T-cell (primary cell): ENCODE measurements around the gene PPP2R1B. TPM values are rescaled to one million over a fixed set of nuclear protein-coding genes. Genes with fewer than 3 reads are reported as not detected.

ENCODE experiments used
- ATAC-seq, 4 experiments: fragments of 200-7000 bp in 3 of 4; fragments of 150-1000 bp in 1 of 4; cut with Tn5 transposase; replicated peaks in 1 of 4; 1 replicate in 3 of 4; 2 replicates in 1 of 4; pipeline ENCODE4 v1.10.0; 2021; ENCODE audit warnings: moderate library complexity in 3 of 4, mild to moderate bottlenecking in 2 of 4, moderate number of reproducible peaks in 1 of 4
- CTCF ChIA-PET, 2 donors: fragments of 300-600 bp; sonication (Branson Sonifier 250); formaldehyde crosslinking; loops; one replicate each; lab custom pipeline; 2022; ENCODE audit warnings: antibody characterized with exemption in 2 of 2; lab: Charles Lee
- POLR2A ChIA-PET, 2 donors: fragments of 300-600 bp; sonication (Branson Sonifier 250); formaldehyde crosslinking; loops; one replicate each; lab custom pipeline; 2022; ENCODE audit warnings: antibody characterized with exemption in 2 of 2; lab: Charles Lee
- DNase-seq, 35 experiments: peaks; one replicate each; pipeline versions ENCODE4 v3.0.0 to v3.0.0-alpha.2; 2013 to 2023
- H3K27ac ChIP-seq: one replicate; pipeline ENCODE4 v1.5.1; 2013; ENCODE audit warnings: low read length
- H3K27me3 ChIP-seq, 2 experiments: replicated peaks in 1 of 2; 1 replicate in 1 of 2; 2 replicates in 1 of 2; pipeline versions ENCODE4 v1.6.1 to v1.7.0; 2013; ENCODE audit warnings: low read length in 1 of 2, mixed read lengths in 1 of 2; ENCODE audit not compliant: control insufficient read depth in 2 of 2, insufficient read depth in 2 of 2; ENCODE audit errors: extremely low read depth in 1 of 2
- H3K36me3 ChIP-seq, 2 donors: 1 replicate in 1 of 2; 2 replicates in 1 of 2; pipeline versions ENCODE4 v1.6.1 to v1.7.0; 2013; ENCODE audit warnings: low read length in 1 of 2; ENCODE audit not compliant: control insufficient read depth in 2 of 2, insufficient read depth in 1 of 2; ENCODE audit errors: extremely low read depth in 1 of 2
- H3K4me1 ChIP-seq, 2 experiments: 1 replicate in 1 of 2; 2 replicates in 1 of 2; pipeline versions ENCODE4 v1.6.1 to v1.7.0; 2013; ENCODE audit warnings: low read length in 2 of 2, mixed read lengths in 1 of 2; ENCODE audit not compliant: insufficient read depth in 2 of 2, control insufficient read depth in 1 of 2; ENCODE audit errors: extremely low read depth in 1 of 2
- H3K4me3 ChIP-seq, 2 donors: 1 replicate in 1 of 2; 2 replicates in 1 of 2; pipeline versions ENCODE4 v1.5.1 to v1.7.0; 2013; ENCODE audit warnings: mild to moderate bottlenecking in 2 of 2, low read length in 1 of 2, moderate library complexity in 1 of 2; ENCODE audit not compliant: control insufficient read depth in 1 of 2; ENCODE audit errors: extremely low read depth in 1 of 2
- H3K9me3 ChIP-seq: 2 replicates; pipeline ENCODE4 v1.7.0; 2013
- H3K27ac Mint-ChIP-seq, 2 donors: one replicate each; pipeline ENCODE4 v1.8.0; 2020 to 2021; ENCODE audit warnings: mild to moderate bottlenecking in 2 of 2, mixed read lengths in 2 of 2
- H3K27me3 Mint-ChIP-seq, 2 donors: one replicate each; pipeline ENCODE4 v1.8.0; 2021 to 2022; ENCODE audit warnings: mixed read lengths in 2 of 2
- H3K36me3 Mint-ChIP-seq: one replicate; pipeline ENCODE4 v1.8.0; 2021; ENCODE audit warnings: mixed read lengths
- H3K4me1 Mint-ChIP-seq, 3 donors: one replicate each; pipeline ENCODE4 v1.8.0; 2020 to 2022; ENCODE audit warnings: mixed read lengths in 3 of 3, mild to moderate bottlenecking in 1 of 3
- H3K4me3 Mint-ChIP-seq, 3 donors: one replicate each; pipeline ENCODE4 v1.8.0; 2020 to 2022; ENCODE audit warnings: mild to moderate bottlenecking in 3 of 3, mixed read lengths in 3 of 3, moderate library complexity in 3 of 3
- H3K9me3 Mint-ChIP-seq, 3 donors: one replicate each; pipeline ENCODE4 v1.8.0; 2020 to 2022; ENCODE audit warnings: mixed read lengths in 3 of 3
- WGBS: methylation state at CpG from one replicate; pipeline ENCODE4 v1.1.5; 2013; ENCODE audit warnings: missing lambda C conversion rate; ENCODE audit not compliant: insufficient coverage; 5-methylcytosine and 5-hydroxymethylcytosine counted together
- total RNA-seq, 35 experiments: library from RNA in 6 of 35; stranded (reverse) in 6 of 35; fragments of 120-200 nt in 1 of 35; gene quantifications; one replicate each; pipeline versions ENCODE4 v1.2.1 to v1.2.4 and lab custom pipeline; 2013 to 2026

PPP2R1B gene
- total RNA-seq, 5 donors from 2014 or later (not counting 1 experiment from before 2014, with no cell fraction given) = 34.2 to 44.1 (median 37.4) TPM

DNA sequence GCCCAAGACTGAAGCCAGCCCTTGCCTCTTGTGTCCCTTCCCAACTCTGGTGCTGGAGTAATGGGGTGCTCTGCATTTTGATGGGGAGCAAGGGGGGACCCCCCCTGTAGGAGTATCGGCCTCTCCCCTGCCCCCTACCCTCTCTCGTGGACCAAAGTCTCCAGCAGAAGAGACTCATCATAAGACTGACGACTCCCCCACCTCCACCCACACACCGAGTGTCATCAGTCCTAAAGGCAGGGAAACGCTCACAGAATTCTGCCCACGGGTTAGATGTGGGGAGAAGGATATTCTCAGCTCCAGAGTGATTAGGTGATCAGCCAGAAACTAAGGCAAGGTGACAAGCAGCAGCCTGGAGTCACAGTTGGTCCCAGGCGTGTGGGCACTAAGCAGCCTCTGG, 38.8 kb downstream of the PPP2R1B start:
- Mint-ChIP-seq H3K9me3 (no peaks in the 10 kb centered on the region), H3K27me3 (no peaks in the 10 kb centered on the region), H3K4me1 (no peaks in the 10 kb centered on the region), H3K4me3 (no peak overlapping the region), H3K27ac (no peak overlapping the region), H3K36me3 (peaks cover 23% of the 10 kb centered on the region)
- WGBS = 60% methylated on average over 1 of the region's 7 CpGs
- Histone ChIP-seq H3K9me3 (no peaks in the 10 kb centered on the region), H3K27ac (no peak overlapping the region), H3K4me1 (no peaks in the 10 kb centered on the region), H3K36me3 (peaks cover 18 to 36% of the 10 kb centered on the region in 2 donors), H3K4me3 (no peak overlapping the region), H3K27me3 (no peaks in the 10 kb centered on the region)
- no peak for ATAC-seq
- no peak for DNase-seq
- ChIA-PET POLR2A (no interaction called here), CTCF (no interaction called here)

DNA sequence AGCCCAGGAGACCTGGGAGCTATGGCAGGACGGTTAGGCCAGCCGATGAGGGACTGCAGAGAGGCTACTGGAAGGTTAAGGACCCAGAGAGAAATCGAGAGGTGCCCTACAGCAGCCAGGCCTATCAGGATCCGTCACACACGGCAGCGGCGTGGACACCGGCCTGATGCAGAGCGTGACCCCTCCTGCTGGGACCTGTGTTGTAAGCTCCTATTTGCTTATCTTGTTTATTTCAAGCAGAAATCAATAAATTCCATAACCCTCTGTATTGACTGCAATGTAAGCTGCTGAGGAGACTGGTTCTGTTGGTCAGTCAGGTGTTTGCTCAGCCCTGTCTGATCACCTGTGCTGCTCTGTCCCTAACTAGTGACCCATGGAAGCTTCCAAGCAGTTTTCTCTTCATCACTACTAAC, 39.9 kb downstream of the PPP2R1B start:
- Mint-ChIP-seq H3K4me1 (no peaks in the 10 kb centered on the region), H3K27ac (no peak overlapping the region), H3K4me3 (no peak overlapping the region), H3K27me3 (no peaks in the 10 kb centered on the region), H3K36me3 (peaks cover 31% of the 10 kb centered on the region), H3K9me3 (no peaks in the 10 kb centered on the region)
- DNase-seq (no peak), ATAC-seq (no peak)
- Histone ChIP-seq H3K36me3 (peaks cover 23 to 47% of the 10 kb centered on the region in 2 donors), H3K27me3 (no peaks in the 10 kb centered on the region), H3K4me3 (no peak overlapping the region), H3K4me1 (no peaks in the 10 kb centered on the region), H3K27ac (no peak overlapping the region), H3K9me3 (no peaks in the 10 kb centered on the region)
- WGBS = 96% methylated on average over 3 of the region's 9 CpGs
- POLR2A ChIA-PET = interaction anchor here in 1 of 2 donors (0.6 kb wide), 1 partner anchor 49 kb away, joined by 3 read pairs; no protein-coding TSS in a partner anchor
- CTCF ChIA-PET = no interaction called here

DNA sequence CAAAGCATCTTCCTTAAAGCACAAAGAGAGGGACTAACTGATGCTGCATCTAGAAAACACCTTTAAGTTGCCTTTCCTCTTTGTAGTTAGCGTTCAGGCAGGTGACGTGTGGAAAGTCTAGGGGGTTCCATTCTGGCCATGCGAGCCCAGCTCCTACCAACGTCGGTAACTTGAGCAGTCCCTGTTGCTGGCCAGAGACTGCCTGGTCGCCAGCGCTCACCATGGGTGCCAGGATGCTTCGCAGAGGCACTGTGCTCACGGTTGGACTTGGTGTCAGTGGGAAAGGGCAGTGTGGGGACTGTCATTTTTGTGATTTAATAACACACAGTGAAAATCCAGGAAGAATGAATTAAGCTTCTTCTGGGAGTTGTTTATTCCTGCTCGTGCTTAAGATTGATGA, 40.6 kb downstream of the PPP2R1B start:
- WGBS = 98% methylated on average over 9 of the region's 10 CpGs
- Mint-ChIP-seq H3K36me3 (peaks cover 36% of the 10 kb centered on the region), H3K9me3 (no peaks in the 10 kb centered on the region), H3K27ac (no peak overlapping the region), H3K4me1 (no peaks in the 10 kb centered on the region), H3K27me3 (no peaks in the 10 kb centered on the region), H3K4me3 (no peak overlapping the region)
- H3K4me1 ChIP-seq = no peaks in the 10 kb centered on the region
- ChIA-PET CTCF (no interaction called here), POLR2A (interaction anchor here in 1 of 2 donors (0.6 kb wide), 1 partner anchor 48 kb away, joined by 3 read pairs; no protein-coding TSS in a partner anchor)
- no peak overlapping the region for H3K4me3 ChIP-seq
- no peaks in the 10 kb centered on the region for H3K27me3 ChIP-seq
- H3K36me3 ChIP-seq = peaks cover 22 to 53% of the 10 kb centered on the region in 2 donors
- ATAC-seq (no peak), DNase-seq (no peak)
- no peaks in the 10 kb centered on the region for H3K9me3 ChIP-seq
- no peak overlapping the region for H3K27ac ChIP-seq

DNA sequence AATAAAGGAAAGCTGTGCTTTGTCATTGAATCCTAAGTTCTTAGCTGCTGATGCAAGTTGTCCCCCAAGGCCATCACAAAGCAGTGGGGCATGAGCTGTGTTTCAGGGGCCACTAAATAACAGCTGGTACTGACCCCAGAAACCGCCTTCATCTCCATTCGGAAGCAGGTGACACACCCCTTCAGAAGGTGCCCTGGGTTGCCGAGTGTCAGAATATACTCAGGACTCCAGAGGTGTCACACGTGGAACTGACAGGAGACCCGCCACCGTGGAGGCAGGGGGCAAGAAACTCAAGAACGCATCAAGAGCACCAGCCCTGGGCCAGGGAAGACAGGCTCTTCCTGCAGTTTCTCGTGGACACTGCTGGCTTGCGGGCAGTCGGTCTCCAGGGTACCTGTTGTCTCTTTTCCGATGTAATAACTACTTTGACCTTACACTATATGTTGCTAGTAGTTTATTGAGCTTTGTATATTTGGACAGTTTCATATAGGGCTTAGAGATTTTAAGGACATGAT, 41.5 kb downstream of the PPP2R1B start:
- Mint-ChIP-seq H3K27me3 (no peaks in the 10 kb centered on the region), H3K4me3 (no peak overlapping the region), H3K9me3 (no peaks in the 10 kb centered on the region), H3K36me3 (peaks cover 45% of the 10 kb centered on the region), H3K4me1 (no peaks in the 10 kb centered on the region), H3K27ac (no peak overlapping the region)
- Histone ChIP-seq H3K36me3 (peaks cover 22 to 63% of the 10 kb centered on the region in 2 donors), H3K4me3 (no peak overlapping the region), H3K27me3 (no peaks in the 10 kb centered on the region), H3K27ac (no peak overlapping the region), H3K4me1 (no peaks in the 10 kb centered on the region), H3K9me3 (no peaks in the 10 kb centered on the region)
- 95% methylated on average over 7 of the region's 11 CpGs for WGBS
- ChIA-PET CTCF (no interaction called here), POLR2A (no interaction called here)
- DNase-seq (no peak), ATAC-seq (no peak)

DNA sequence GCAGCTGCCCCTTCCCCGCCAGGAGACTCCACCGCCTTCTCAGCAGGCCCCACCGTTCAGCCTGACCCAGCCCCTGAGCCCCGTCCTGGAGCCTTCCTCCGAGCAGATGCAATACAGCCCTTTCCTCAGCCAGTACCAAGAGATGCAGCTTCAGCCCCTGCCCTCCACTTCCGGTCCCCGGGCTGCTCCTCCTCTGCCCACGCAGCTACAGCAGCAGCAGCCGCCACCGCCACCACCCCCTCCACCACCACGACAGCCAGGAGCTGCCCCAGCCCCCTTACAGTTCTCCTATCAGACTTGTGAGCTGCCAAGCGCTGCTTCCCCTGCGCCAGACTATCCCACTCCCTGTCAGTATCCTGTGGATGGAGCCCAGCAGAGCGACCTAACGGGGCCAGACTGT, 42.6 kb downstream of the PPP2R1B start:
- ATAC-seq (no peak), DNase-seq (no peak)
- Histone ChIP-seq H3K9me3 (no peaks in the 10 kb centered on the region), H3K4me3 (no peak overlapping the region), H3K27ac (no peak overlapping the region), H3K27me3 (no peaks in the 10 kb centered on the region), H3K36me3 (peaks cover 22 to 66% of the 10 kb centered on the region in 2 donors), H3K4me1 (no peaks in the 10 kb centered on the region)
- Mint-ChIP-seq H3K27me3 (no peaks in the 10 kb centered on the region), H3K4me1 (no peaks in the 10 kb centered on the region), H3K36me3 (peaks cover 46% of the 10 kb centered on the region), H3K27ac (no peak overlapping the region), H3K9me3 (no peaks in the 10 kb centered on the region), H3K4me3 (no peak overlapping the region)
- ChIA-PET CTCF (no interaction called here), POLR2A (no interaction called here)
- 80% methylated on average over 14 of the region's 15 CpGs for WGBS

DNA sequence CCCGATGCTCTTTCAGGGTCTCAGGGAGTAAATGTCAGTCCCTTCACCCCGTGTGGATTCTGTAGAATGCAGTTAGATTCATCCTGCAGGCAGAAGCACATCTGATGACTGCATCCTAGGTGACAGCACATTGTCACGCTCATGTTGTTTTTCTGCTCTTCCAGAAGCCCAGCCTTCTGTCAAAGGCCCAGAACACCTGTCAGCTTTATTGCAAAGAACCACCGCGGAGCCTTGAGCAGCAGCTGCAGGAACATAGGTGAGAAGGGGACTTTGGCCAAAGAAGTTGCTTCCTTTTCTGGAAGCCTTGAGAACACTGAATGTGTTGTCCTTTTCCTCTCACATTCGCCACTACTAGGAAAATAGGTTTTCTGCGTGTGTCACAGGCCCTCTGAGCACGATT, 43.7 kb downstream of the PPP2R1B start:
- no peak for ATAC-seq
- Histone ChIP-seq H3K36me3 (peaks cover 22 to 67% of the 10 kb centered on the region in 2 donors), H3K4me3 (no peak overlapping the region), H3K9me3 (no peaks in the 10 kb centered on the region), H3K27ac (no peak overlapping the region), H3K4me1 (no peaks in the 10 kb centered on the region), H3K27me3 (no peaks in the 10 kb centered on the region)
- no peak overlapping the region for H3K27ac Mint-ChIP-seq
- peaks cover 53% of the 10 kb centered on the region for H3K36me3 Mint-ChIP-seq
- H3K4me3 Mint-ChIP-seq = no peak overlapping the region
- no peak for DNase-seq
- no peaks in the 10 kb centered on the region for H3K9me3 Mint-ChIP-seq
- H3K4me1 Mint-ChIP-seq = no peaks in the 10 kb centered on the region
- H3K27me3 Mint-ChIP-seq = no peaks in the 10 kb centered on the region
- ChIA-PET CTCF (no interaction called here), POLR2A (no interaction called here)
- 97% methylated on average over 6 of the region's 8 CpGs for whole genome bisulfite sequencing
